CMK (cell line): ENCODE results near the gene QSOX1.
A peak's percentile ranks its signal among the peaks of the same experiment; 100 is the strongest.

Source experiments
- DNase-seq: peaks from one replicate; pipeline ENCODE4 v3.0.0-alpha.2; 2010; ENCODE audit warnings: low read depth

Gene QSOX1

GRCh38 chr1:180250883-180251509 is 96.3 kb downstream of the QSOX1 start:
- no peak for DNase-seq

GRCh38 chr1:180251526-180252305 is 97.0 kb downstream of the QSOX1 start:
- no peak for DNase-seq

- peak; percentile 81 for DNase-seq
Measured at GRCh38 chr1:180252638-180253536, 98.2 kb downstream of the QSOX1 start.
